ENCODE data around the gene SATB1.

Gene SATB1

DNA sequence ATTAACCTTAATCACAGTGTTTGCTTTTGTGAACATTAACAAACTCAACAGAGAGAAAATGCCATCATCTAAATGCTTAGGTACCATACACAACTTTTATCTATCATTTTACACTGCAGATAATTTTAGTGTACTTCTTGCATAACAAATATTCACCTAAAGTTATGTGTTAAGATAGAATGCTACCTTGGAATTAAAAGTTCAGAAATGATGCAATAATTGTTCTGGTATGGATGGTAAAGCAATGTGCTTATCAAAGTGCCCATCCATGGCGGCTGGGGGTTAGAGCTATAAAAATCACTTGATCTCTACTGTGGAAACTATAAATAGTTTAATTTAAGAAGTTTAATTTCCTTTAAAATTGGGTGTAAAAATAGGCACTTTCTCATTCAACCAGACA is 28.7 kb downstream of the SATB1 start:
- no peak for ATAC-seq
- TF ChIP-seq TOX (CRISPR knock-in tag; IDR thresholded peaks at IDR 0.05; ENCODE audit: borderline replicate concordance) = no peak
- no peak for TF ChIP-seq CSDC2 (CRISPR knock-in tag; IDR thresholded peaks at IDR 0.05)
- no peak for TF ChIP-seq SNAI2 (CRISPR knock-in tag; IDR thresholded peaks at IDR 0.05)
- TF ChIP-seq, protein P1, sequence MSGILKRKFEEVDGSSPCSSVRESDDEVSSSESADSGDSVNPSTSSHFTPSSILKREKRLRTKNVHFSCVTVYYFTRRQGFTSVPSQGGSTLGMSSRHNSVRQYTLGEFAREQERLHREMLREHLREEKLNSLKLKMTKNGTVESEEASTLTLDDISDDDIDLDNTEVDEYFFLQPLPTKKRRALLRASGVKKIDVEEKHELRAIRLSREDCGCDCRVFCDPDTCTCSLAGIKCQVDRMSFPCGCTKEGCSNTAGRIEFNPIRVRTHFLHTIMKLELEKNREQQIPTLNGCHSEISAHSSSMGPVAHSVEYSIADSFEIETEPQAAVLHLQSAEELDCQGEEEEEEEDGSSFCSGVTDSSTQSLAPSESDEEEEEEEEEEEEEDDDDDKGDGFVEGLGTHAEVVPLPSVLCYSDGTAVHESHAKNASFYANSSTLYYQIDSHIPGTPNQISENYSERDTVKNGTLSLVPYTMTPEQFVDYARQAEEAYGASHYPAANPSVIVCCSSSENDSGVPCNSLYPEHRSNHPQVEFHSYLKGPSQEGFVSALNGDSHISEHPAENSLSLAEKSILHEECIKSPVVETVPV (CRISPR knock-in tag; IDR thresholded peaks at IDR 0.05) = no peak
- TF ChIP-seq RARB (CRISPR knock-in tag; IDR thresholded peaks at IDR 0.05) = no peak
- TF ChIP-seq ISL1 (CRISPR knock-in tag; IDR thresholded peaks at IDR 0.05) = no peak
- no peak for TF ChIP-seq OSR1 (CRISPR knock-in tag; IDR thresholded peaks at IDR 0.05)
- no peak for TF ChIP-seq PPARA (CRISPR knock-in tag; IDR thresholded peaks at IDR 0.05; ENCODE audit: borderline replicate concordance)
- TF ChIP-seq ZNF8 (CRISPR knock-in tag; IDR thresholded peaks at IDR 0.05) = no peak
- TF ChIP-seq ZC3H10 (CRISPR knock-in tag; IDR thresholded peaks at IDR 0.05) = no peak

DNA sequence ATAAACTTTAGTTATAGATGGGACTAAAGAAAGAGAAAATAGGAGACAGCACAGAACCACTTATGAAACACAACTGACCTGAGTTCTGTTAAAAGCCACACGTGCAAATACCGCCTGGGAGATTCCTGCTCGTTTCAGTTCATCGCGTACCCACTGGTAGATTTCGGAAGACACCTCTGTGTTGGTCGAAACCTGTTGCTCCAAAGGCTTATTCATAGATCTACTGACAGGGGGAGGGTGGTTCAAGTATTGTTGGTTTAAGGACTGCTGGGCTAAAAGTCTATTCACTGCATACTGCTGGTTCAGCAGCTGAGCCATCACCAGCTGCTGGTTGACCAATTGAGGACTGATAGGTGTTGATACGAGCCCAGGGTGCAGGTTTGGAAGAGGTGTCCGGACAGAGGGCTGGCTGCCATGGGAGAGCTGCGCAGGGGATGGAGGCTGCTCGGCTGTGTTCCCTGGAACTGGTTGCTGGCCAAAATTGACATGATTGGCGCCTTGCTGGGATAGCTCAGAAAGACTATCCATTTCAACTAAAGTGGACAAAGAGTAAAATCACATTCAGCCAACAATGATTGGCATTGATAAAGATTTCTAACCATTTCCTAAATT is 30.6 kb downstream of the SATB1 start:
- TF ChIP-seq TOX (CRISPR knock-in tag; IDR thresholded peaks at IDR 0.05; ENCODE audit: borderline replicate concordance) = no peak
- no peak for TF ChIP-seq RARB (CRISPR knock-in tag; IDR thresholded peaks at IDR 0.05)
- TF ChIP-seq PATZ1 (CRISPR knock-in tag; IDR thresholded peaks at IDR 0.05; ENCODE audit: borderline replicate concordance) = no peak
- TF ChIP-seq, protein P2, sequence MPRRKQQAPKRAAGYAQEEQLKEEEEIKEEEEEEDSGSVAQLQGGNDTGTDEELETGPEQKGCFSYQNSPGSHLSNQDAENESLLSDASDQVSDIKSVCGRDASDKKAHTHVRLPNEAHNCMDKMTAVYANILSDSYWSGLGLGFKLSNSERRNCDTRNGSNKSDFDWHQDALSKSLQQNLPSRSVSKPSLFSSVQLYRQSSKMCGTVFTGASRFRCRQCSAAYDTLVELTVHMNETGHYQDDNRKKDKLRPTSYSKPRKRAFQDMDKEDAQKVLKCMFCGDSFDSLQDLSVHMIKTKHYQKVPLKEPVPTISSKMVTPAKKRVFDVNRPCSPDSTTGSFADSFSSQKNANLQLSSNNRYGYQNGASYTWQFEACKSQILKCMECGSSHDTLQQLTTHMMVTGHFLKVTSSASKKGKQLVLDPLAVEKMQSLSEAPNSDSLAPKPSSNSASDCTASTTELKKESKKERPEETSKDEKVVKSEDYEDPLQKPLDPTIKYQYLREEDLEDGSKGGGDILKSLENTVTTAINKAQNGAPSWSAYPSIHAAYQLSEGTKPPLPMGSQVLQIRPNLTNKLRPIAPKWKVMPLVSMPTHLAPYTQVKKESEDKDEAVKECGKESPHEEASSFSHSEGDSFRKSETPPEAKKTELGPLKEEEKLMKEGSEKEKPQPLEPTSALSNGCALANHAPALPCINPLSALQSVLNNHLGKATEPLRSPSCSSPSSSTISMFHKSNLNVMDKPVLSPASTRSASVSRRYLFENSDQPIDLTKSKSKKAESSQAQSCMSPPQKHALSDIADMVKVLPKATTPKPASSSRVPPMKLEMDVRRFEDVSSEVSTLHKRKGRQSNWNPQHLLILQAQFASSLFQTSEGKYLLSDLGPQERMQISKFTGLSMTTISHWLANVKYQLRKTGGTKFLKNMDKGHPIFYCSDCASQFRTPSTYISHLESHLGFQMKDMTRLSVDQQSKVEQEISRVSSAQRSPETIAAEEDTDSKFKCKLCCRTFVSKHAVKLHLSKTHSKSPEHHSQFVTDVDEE (CRISPR knock-in tag; IDR thresholded peaks at IDR 0.05) = no peak
- TF ChIP-seq ZNF70 (CRISPR knock-in tag; IDR thresholded peaks at IDR 0.05) = no peak
- no peak for ATAC-seq

DNA sequence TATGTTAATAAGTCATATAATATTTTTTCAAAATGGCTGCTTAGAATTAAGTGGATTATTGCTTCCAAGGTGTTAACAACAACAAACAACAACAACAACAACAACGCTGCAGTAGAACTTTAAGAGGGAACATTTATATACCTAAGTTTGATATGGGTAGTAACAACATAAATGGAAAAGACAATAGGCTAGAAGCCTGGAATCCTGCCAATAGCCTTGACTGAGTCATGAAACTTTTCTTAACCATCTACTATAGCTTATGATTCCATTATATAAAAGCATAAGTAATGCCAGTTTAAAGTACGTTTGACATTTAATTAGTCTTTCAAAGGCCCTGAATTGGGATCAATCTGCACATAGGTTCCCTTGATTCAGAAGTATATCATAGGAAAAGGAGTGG is 31.2 kb downstream of the SATB1 start:
- TF ChIP-seq CREB5 (CRISPR knock-in tag; IDR thresholded peaks at IDR 0.05; ENCODE audit: low read depth) (no peak), POU6F1 (CRISPR knock-in tag; IDR thresholded peaks at IDR 0.05; ENCODE audit: borderline replicate concordance, low read depth) (no peak), ZNF70 (CRISPR knock-in tag; IDR thresholded peaks at IDR 0.05) (no peak), TOX (CRISPR knock-in tag; IDR thresholded peaks at IDR 0.05; ENCODE audit: borderline replicate concordance) (no peak), PPARA (CRISPR knock-in tag; IDR thresholded peaks at IDR 0.05; ENCODE audit: borderline replicate concordance) (no peak), CSDC2 (CRISPR knock-in tag; IDR thresholded peaks at IDR 0.05) (no peak), RARB (CRISPR knock-in tag; IDR thresholded peaks at IDR 0.05) (no peak), ESRRG (CRISPR knock-in tag; IDR thresholded peaks at IDR 0.05) (no peak), ZNF565 (CRISPR knock-in tag; conservative IDR thresholded peaks at IDR 0.05; ENCODE audit: low read depth) (no peak), ZNF8 (CRISPR knock-in tag; IDR thresholded peaks at IDR 0.05) (no peak)
- TF ChIP-seq, protein P1 (CRISPR knock-in tag; IDR thresholded peaks at IDR 0.05) = no peak
- TF ChIP-seq, protein P2 (CRISPR knock-in tag; IDR thresholded peaks at IDR 0.05) = no peak
- ATAC-seq = no peak
